Left ventricle myocardium superior (tissue), 1 donor: ENCODE results near the gene PBXIP1. TPM values are rescaled to one million over a fixed set of nuclear protein-coding genes. Genes with fewer than 3 reads are reported as not detected.
A peak's percentile ranks its signal among the peaks of the same experiment; 100 is the strongest.

ENCODE experiments used
- ATAC-seq: fragments of 200-7000 bp; cut with Tn5 transposase; one replicate; pipeline ENCODE4 v1.9.1; 2020; ENCODE audit warnings: mild to moderate bottlenecking, moderate library complexity
- DNase-seq: peaks from one replicate; pipeline ENCODE4 v3.0.0-alpha.2; 2020
- intact Hi-C: fragments of 100-400 bp; cut with micrococcal nuclease; formaldehyde crosslinking; loops from one replicate; pipeline ENCODE4 v1.11.0; 2022
- long read RNA-seq: library from polyadenylated mRNA; unstranded; transcript quantifications from one replicate; pipeline ENCODE4 v2.0.0, GENCODE V29; 2021
- total RNA-seq: library from RNA; stranded (reverse); fragmentation: NEBNext Ultra II Directional; extraction: Animal tissue kit (Norgen Biotek cat#: 25700); gene quantifications from one replicate; pipeline ENCODE4 v1.2.1, GENCODE V29; 2021
- donor health status: DM: no; HTN: yes; CAD: no; lungs with severe emphysema.

PBXIP1 gene, protein sequence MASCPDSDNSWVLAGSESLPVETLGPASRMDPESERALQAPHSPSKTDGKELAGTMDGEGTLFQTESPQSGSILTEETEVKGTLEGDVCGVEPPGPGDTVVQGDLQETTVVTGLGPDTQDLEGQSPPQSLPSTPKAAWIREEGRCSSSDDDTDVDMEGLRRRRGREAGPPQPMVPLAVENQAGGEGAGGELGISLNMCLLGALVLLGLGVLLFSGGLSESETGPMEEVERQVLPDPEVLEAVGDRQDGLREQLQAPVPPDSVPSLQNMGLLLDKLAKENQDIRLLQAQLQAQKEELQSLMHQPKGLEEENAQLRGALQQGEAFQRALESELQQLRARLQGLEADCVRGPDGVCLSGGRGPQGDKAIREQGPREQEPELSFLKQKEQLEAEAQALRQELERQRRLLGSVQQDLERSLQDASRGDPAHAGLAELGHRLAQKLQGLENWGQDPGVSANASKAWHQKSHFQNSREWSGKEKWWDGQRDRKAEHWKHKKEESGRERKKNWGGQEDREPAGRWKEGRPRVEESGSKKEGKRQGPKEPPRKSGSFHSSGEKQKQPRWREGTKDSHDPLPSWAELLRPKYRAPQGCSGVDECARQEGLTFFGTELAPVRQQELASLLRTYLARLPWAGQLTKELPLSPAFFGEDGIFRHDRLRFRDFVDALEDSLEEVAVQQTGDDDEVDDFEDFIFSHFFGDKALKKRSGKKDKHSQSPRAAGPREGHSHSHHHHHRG
- 60.4 TPM for total RNA-seq
- long read RNA-seq, transcript PBXIP1-202 (11 exons, 3,212 nt), result major isoform, 69 of 106 reads
- long read RNA-seq, partial matches to known transcripts, result 28 of 106 reads
- long read RNA-seq, other reads (novel, unspliced or antisense), result 9 of 106 reads

DNA sequence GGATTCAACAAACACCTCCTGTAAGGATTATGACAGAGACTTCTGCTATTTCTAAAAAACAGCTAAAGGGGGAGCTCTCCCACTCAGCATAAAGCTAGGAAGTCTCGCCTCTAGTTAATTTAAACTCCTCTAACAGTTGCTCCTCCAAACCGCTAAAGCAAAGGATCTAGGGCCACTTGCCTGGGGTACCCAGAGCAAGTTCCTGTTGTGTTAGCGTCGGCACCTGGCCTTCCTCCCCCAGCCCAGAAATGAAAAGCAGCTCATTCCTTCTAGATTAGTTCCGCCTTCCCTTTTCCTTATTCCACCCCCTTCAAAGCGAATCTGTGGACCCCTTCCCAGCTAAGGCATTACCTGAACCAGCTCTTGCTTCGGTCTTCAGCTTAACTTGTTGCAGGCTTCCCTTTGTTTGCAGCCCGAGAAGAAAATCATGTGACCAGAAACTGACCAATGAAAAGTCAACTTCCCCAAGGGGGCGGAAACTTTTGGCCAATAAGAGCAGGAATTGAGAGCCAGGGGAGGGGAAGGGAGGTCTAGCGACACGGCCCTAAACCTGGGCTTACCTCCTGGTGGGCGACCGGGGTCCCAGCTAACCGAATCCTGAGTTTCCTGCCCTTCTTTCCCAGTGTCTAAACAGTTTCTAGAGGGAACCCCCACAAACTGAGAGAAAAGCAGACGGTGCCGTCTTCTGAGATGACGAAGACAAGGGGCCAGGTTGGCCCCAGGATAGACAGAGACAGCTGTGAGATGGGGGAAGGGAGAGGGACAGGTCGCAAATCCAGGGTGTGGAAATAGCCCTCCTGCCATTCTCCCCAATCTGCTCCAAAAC is at the start of gene PBXIP1:
Gene PBXIP1 (minus strand): TSS at position 382 of the 826 bp plus-strand sequence. CDS start 2,378 bp downstream, outside the sequence.
- intact Hi-C loops, result no loop called here

DNA sequence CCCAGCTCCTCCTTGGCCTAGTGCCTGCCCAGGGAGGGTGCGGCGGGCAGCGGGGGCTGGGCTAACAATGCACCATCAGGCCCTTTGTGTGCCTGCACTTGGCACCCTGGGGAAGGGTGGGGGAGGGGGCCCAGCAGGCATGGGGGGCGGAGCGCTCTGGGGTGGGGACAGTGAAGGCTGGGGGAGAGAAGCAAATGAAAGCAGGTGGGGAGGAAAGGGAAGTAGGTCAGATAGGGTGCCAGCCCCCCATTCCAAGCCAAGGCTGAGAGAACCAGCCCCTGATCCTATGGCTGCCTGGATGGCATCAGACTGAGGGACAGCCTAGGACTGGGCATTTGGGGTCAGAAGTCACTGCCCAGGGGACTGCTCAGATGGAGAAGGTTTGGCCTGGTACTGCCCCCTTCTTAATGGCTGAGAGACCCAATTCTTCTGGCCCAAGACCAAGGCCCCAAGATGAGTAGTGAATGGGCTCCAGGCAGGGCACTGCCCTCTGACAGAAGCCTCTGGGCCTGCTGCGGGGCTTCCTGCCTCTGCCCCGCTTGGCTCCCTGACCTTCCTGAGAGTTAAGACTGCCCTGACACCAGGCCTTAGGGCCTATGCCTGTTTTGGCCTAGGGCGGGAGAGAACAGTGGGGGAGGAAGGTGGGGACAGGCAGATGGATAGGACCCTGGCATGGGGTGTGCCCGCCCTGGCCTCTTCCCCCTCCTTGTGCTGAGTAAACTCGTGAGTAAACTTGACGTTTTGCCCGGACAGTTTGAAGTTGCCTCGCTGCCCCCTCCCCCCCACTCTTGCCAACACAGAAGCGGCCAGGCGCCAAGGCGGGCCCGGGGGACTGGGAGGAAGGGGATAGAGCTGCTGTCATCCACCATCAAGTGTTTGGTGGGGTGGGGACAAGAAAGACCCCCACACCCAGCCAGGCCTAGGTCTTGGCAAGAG is 49.4 kb upstream of the PBXIP1 start:
- peak; percentile 85 for DNase-seq

More for the DNA sequence above, at the start of gene PBXIP1:
- peak; percentile 51 for DNase-seq
- ATAC-seq, result peak; percentile 87

DNA sequence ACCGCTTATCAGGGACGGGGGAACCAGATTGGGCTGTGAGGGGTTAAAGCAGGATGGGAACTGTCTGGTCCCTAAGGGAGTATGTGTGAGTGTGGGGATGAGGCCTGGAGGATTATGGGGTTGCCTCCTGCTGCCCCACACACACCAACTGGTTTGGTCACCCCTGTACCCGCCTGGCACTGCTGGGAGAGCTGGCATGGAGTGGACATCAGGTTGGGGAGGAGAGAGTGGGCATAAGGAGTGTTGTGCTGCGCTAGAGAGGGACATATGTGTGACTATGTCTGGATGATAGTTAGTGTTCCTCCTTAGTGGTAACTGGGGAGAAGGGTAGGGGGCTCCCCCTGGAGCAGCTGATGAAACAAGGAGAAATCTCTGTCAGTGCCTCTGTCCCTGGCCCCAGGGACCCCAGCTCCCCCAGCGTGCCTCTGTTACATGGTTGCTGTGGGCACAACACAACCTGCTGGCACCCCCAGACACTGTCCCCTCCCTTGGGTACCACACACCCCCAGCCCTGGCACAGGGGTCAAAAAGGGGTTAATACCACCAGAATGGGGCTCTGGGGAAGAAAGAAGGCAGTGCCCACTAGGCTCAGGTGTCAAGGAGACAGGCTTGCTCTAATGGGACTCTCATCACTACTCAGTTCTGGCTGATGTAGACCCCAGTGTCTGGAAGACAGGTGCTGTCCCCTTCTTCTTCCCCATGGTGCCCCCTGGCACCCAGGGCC is 48.6 kb upstream of the PBXIP1 start:
- ATAC-seq, result no peak
- DNase-seq, result peak; percentile 28
- intact Hi-C loops, result no loop called here

More for the DNA sequence above, 49.4 kb upstream of the PBXIP1 start:
- intact Hi-C loops, result no loop called here
- ATAC-seq, result peak; percentile 41

DNA sequence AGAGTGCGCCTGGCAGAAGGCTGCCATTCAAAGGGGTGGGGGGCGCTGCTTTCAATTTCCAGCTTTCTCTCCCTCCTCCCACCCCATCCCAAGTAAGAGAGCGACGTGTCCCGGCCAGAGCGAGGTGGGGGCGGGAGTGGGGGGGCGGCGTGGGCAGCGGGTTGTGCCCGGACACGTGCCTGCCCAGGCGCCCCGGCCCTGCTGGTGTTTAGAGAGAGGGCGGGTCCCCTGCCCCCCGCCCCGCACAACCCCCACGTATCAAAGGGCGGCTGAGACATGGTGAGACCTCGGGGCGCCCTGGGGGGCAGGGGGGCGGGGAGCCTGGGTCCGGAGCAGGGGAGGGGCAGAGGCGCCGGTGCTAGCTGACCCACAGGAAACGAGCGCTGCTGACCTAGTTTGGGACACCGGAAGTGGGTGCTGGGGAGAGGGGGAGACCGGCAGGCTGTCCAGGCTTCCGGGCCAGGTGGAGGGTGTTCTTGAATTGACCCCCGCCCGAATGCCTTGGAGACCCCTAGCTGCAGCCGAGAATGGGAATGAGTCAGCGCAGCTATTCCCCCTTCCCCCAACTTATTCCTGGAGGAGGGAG is 48.0 kb upstream of the PBXIP1 start:
- ATAC-seq (peak; percentile 10), DNase-seq (peak; percentile 83)
- intact Hi-C loops, result no loop called here

DNA sequence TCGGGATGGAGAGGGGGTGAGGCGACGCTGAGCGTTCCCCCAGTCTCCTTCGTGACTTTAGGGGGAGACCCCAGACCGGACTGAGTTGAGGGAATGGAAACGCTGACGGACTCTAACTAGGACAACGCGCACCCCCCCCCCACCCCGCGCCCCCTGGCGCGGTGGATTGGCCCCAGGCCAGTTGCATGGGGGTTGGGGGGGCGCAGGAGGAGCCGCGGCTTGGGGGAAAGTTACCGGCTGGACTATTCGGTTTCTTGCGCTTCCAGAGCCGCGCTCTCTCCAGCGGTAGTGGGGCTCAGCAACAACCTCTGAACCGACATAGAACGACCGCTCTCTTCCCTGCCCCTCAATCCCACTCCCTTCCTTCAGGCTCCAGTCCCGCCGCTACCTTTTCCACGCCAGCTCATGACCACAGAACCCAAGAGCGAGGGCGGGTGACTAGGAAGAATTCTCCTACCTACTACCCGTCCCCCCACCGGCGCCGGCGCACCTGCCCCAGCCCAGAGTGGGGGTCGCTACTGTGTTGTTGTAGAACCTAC is 47.4 kb upstream of the PBXIP1 start:
- ATAC-seq (no peak), DNase-seq (peak; percentile 62)
- intact Hi-C loops, result no loop called here

DNA sequence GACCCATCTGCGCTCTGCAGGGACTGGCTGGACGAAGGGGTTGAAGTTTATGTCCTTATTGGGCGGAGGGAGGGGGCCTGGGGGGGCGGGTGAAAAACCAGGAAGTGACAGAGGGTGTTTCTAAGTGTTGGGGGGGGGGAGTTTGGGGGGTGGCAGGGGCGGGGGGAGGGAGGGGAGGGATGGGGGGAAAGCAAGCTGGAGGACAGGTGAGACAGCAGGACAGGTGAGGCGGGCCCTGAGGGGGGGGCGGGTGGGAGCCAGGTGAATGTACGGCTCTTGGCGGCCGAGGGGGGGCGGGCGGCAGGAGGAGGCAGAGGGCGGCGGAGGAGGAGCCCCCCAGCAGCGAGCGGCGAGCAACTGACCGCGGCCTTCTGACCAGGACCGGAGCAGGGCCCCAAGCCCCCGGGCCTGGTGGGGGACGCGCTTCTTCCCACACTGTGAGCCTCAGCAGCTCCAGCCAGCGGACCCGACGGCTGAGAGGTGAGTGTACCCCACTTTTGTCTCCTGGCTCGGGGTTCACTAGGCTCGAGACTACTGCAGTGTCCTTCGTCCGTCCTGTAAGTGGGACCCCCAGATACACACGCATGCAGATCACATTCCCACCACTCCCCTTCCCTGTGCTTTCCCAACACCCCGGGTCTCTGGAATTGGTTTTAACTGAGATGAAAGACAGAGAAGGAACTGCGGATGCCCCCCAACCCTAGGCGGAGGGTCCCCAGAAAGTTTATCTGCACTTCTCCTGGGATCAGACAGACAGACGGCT is 46.7 kb upstream of the PBXIP1 start, which contains the start of gene ZBTB7B:
Gene ZBTB7B (plus strand): TSS at position 339 of the 763 bp plus-strand sequence. CDS start 11,859 bp downstream, outside the sequence.
- intact Hi-C loops, result no loop called here
- DNase-seq, result peak; percentile 68

DNA sequence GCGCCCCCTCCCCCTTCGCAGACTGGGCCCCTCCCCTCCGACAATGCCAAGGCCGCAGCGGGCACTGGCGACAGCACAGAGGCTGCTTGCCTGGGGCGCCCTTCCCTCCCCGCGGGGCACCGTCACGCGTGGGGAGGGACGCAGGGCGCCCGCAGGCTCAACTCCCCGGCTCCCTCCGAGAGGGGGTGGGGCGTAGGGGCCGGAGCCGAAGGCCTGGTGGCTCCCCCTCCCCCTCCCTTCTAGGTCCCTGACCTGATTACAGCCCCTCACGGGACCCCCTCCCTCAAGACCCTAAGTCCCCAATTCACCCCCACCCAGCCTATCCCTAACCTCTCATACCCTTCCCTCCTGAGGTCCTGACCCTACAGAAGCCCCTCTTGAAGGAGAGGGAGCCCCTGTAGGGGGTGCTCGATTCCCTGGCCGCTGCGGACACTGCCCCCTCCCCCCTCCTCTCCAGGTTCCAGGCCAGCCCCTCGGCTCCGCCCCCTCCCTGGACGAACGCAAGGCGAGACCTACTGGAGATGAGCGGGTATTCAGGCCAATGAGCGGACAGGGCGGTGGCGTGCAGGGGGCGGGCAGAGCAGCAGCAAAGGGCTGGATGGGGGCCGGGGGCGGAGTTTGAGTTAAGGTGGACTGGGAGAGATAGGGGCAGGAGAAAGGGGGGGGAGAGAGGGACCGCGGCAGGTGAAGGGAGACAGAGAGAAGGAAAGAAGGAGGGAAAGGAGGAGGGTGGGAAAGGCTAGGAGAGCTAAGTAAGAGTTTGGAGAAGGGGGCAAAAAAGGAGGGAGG is 46.0 kb upstream of the PBXIP1 start:
- peak; percentile 79 for ATAC-seq
- DNase-seq, result peak; percentile 100
- intact Hi-C loops, result no loop called here

More for the DNA sequence above, 46.7 kb upstream of the PBXIP1 start, which contains the start of gene ZBTB7B:
- peak; percentile 1 for ATAC-seq

DNA sequence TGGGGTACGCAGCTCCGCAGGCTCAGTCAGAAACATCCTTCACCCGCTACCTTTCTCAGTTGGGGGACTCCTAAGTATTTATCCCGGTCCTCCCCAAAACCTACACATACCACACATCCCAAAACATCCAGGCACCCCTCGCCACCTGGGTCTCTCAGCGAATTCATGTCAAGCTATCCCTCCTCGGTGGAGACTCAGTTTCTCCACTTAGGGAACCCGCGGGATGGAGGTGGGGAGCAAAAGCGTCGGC is 45.5 kb upstream of the PBXIP1 start:
- no peak for ATAC-seq
- intact Hi-C loops, result no loop called here
- DNase-seq, result no peak

DNA sequence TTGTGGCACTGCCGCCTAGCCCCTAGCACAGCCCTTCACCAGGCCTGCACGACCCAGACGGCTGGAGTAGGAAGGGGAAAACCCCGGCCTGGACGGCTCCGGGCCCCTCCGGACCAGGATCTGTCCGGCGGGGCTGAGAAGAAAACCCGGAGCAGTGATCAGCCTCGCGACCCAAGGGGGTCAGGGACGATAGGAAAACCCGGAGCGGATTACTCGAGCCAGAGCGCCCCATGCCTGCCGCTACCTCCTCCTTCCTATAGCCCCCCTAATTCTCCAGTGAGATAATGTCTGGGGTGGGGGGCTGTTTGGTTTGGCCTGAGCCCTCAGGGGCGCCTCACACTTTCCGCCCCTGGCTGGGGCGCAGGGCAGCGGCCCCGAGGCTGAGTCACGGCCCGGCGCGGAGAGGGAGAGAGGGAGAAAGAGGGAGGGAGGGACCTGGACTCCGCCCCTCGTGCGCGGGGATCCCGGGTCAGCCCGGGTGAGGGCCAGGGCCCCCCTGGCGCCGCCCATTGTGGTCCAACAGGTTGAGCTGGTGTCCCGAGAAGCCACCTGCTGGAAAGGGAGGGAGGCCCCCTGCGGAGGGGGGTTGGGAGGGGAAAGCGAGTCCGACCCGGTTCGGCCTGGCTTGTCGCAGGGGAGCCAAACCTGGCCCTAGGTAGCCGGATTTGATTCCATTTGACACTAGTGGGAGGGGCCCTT is 45.0 kb upstream of the PBXIP1 start:
- intact Hi-C loops, result no loop called here
- DNase-seq (peak; percentile 92), ATAC-seq (peak; percentile 63)

DNA sequence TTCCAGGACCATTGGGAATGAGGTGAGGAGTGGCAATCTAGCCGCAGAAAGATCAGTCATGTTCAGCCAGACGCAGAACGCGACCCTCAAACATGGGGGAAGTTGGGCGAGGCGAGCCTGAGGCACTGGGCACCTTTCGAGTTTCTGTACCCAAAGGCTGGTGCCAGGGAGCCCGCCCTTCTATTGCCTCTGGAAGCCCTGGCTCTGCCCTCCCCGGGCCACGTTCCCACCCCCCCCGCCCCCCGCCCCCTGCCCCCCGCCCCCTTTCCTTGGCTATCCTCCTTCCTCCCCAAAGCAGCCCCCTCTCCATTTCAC is 44.5 kb upstream of the PBXIP1 start:
- no peak for DNase-seq
- no peak for ATAC-seq
- intact Hi-C loops, result no loop called here

DNA sequence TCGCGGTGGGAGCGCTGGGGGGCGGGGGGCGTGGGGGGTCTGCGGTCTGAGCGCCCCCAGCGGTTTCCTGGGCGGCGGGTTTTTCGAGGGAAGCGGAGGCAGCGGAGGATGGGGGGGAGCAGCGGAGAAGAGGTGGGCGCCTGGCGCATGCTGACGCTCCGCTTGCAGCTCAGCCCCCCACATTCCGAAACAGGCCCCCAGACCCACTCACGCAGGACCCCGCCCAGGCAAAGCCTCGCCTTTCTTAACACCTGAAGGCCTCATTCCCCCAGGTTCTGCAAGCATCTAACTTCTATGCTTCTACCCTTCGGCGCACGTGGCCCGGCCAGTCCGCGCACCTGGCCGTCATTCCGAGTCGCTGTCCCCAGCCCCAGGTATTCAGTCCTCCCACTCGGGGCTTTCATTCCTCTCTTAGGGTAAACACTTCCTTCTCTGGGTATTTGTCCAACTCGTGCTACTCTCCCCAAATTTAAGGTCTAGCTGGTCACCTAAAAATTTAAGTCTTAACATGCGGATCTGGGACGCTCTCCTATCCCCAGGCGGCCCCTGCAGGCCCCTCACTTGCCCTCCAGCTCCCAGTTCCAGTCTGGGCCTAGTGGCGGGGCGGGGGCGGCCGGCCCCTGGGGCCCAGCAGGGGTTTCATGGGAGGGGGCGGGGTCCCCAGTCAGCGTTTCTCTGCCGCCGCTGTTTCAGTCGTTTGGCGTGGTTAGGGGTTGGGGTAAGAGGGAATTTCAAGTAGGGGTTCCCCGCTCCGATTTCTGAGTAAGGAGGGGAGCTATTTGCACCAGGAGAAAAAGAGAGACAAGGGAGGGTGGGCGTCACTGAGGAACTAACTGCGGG is 43.9 kb upstream of the PBXIP1 start:
- intact Hi-C loops, result no loop called here
- DNase-seq (peak; percentile 44), ATAC-seq (no peak)

DNA sequence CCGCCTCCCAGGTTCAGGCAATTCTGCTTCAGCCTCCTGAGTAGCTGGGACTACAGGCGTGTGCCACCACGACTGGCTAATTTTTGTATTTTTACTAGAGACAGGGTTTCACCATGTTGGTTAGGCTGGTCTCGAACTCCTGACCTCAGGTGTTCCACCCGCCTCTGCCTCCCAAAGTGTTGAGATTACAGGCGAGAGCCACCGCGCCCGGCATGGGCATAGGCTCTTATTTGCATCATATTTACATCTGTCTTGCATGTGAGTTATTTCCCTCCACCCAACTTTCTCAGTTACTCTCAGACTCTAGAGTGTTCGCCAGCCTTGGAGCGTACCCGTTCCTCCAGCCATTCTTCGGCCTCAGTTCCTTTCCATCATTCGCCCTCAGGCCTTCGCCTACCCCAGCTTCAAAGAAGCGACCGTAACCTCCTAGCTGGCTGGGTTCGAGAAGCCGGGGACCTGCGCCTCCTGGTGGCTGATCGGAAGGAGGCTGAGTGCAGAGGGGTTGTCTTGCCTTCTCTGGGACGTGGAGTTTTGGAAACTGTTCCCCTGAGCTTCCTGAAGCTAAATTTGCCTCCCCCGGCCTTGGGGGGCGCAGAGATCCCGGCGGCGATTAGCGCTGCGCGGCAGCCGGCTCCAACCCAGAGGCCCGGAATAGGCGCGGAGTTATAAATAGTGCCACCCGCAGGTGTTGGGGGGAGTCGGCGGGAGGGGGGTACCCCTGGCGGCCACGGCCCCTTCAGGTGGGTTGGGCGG is 43.1 kb upstream of the PBXIP1 start:
- DNase-seq (peak; percentile 82), ATAC-seq (no peak)
- intact Hi-C loops, result no loop called here

DNA sequence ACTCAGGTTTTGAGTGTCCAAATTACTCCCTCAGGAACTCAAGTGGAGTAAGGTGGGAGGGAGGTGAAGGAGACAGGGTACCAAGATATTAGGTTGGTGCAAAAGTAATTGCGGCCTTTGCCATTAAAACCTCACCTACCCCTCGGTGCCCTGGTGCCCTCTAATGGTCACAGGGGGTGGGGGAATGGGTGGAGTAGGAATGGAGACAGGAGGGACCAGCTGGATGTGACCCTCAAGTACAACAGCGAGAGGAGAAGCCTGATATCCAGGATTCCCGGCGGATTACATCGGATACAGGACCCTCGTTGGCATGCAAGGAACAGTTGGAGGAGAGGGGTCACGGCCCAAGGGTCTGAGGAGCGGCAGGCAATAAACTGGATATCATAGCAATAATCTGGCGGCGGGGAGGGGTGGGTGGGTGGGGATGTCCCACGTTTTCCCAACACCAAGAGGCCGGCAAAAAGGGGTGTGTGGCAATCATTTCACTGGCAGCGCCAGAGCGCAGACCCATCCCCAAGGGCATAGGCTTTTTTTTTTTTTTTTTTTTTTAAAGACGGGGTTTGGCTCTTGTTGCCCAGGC is 42.4 kb upstream of the PBXIP1 start:
- DNase-seq (no peak), ATAC-seq (no peak)
- intact Hi-C loops, result no loop called here
